ENCODE results near the gene MCF2L2.
A peak's percentile ranks its signal among the peaks of the same experiment; 100 is the strongest.

Gene MCF2L2

DNA sequence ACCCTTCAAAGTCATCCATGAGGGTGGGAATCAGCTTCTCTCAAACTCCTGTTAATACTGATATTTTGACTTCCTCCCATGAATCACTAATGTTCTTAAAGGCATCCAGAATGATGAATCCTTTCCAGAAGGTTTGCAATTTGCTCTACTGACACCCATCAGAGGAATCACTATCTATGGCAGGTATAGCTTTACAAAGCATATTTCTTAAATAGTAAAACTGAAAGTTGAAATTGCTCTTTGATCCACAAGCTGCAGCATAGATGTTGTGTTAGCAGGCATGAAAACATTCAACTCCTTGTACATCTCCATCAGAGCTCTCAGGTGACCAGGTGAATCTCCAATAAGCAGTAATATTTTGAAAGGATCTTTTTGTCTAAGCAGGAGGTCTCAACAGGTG is 109.0 kb downstream of the MCF2L2 start:
- DNase-seq, result no peak

DNA sequence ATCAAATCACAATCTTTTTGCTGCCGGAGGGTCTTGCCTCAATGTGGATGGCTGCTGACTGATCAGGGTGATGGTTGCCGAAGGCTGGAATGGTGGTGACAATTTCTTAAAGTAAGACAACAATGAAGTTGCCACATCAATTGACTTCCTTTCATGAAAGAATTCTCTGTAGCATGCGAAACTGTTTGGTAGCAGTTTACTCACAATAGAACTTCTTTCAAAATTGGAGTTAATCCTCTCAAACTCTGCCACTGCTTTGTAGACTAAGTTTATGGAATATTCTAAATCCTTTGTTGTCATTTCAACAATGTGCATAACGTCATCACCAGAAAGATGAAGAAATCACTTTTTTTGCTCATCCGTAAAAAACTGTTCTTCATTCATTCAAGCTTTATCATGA is 109.5 kb downstream of the MCF2L2 start:
- no peak for DNase-seq

DNA sequence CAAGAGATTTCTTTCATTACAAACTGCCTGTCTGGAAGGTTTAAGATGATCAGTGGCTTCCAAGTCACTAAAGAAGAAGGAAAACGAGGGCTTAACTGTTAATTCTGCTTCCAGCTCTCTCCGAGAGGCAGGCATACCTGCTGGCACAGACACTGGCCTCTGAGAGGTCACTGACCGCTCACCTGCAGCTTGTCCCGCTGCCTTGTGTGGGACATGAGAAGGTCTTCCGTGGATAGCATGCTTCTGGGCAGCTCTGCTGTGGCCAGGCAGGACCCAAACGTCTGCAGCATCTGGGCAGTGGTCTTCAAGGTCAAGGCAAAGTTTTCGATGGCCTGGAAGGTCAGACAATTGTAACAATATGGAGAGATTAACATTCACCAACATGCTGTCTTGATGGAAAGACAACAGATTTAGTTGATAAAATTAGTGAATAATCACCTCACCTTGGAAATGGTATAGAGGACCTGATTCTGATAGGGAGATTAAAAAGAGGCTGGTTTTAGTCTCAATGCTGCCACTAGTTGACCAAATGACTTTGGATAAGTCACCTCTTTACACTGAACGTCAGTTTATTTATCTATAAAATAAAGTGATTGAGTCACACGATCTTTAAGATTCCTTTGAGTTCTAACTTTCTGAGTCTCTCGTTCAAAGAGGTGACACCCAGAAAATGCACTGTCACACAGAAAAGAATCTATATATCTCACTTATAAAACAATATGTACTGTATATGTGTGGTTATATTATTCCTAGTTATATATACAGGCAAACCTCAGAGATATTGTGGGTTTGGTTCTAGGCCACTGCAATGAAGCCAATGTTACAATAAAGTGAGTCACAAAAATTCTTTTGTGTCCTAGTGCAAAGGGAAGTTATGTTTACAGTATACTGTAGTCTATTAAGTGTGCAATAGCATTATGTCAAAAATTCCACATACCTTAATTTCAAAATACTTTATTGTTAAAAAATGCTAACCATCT is 110.2 kb downstream of the MCF2L2 start:
- peak; percentile 61 for DNase-seq

DNA sequence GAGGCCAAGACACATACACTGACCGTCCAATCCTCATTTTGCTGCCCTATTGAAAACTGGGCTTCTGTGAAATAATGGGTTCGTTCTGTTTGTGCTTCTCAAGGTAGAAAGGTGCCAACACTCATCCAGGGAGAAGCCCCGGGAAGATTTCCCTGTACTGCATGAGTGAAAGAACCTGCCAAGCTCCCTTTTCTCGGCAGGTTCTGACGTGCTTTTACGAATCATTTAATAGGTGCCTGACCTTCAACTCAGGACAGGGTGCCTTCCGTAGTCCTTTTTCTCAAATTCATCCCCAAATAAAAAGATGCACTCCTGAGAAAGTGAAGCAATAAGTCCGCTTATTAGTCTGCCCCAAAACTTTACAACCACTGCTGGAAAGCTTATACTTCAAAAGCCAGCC is 111.1 kb downstream of the MCF2L2 start:
- DNase-seq, result no peak

DNA sequence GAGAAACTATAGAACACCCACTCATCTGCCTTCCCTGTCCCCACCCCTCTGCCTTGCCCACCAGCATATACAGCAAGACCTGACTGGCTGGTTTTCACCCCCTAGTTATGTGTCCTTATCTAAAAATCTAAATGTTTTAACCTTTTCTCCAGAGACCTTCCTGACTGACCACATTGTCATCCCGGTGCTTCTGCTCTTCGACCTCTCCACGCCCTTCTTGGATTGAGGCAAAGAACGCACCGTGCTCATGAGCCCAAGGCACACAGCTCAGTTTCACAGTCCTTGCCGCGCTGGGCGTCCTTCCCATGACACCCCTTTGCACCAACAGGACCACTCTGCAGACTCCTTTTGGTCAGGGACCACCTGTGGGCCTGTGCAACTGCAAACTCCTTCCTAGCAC is 112.7 kb downstream of the MCF2L2 start:
- DNase-seq, result no peak

DNA sequence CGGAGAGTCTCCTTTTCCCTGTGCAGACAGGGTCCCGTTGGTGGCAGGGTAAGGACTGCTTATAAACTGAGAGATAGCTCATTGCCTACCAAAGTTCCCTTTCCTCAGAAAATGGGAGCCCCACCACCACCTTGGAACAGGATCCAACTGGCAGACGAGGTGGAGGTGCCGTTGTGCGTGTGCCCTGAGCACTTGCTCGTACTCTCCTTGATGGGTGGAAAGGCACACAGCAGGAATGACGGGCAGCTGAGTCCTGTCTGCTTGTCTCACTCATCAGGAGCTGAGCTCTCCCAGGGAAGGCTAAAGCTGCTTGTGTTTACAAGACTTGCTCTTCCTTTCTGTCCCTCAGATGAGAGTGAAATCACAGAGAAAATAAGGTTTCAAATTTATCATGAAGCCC is 114.7 kb downstream of the MCF2L2 start:
- no peak for DNase-seq

DNA sequence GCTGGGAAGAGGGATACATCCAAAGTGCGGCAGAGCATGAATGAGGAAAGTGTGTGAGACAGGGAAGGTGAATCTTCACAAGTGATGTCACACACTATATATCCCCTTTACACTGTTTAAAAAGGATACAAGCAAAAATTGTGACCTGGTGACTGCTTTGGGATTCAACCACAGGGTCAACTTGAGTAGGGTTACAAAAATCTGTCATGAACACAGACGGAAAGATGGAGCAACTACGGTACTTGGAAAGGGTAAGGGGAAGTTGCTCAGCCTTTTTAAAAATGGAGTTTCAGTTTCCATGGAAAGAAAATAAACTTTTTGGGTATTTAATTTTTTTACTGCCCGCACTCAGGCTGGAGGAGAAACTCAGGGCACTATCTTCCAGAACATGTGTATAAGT is 115.1 kb downstream of the MCF2L2 start:
- DNase-seq, result no peak

DNA sequence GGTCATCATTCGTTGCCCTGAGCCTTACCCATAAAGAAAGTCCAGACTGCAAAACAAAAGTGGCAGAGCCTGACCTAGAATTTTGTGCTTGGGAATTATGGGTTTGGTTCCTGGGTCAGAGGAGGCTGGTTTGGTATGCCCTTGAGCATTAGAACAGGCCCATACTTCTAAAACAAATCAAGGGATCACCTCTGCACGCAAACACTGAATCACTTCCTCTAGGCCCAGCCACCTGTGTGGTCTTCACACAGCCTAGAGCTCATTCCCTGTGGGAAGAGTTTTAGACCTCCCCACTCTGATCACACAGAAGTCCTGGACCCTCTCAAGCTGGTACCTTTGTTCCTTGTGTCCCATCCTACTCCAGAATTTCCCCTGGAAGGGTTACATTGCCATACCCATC is 116.0 kb downstream of the MCF2L2 start:
- DNase-seq, result no peak

DNA sequence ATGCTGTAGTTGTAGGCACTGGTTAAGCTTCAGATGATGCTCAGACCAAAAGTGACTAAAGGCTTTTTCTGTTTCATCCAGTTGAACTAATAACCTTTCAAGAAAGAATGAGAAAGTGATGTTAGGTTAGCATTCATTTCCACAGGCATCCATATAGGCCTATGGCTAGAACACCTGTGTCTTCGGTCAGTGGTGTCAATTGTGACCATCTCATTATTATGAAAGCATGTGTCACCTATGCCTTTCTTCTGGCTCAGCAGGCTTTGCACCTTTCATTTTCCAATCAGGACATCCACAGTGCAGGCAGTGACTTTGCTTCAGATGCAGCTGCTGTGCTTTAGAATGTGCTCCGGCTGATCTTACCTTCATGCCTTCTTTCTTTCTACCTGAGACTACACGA is 117.5 kb downstream of the MCF2L2 start:
- no peak for DNase-seq

DNA sequence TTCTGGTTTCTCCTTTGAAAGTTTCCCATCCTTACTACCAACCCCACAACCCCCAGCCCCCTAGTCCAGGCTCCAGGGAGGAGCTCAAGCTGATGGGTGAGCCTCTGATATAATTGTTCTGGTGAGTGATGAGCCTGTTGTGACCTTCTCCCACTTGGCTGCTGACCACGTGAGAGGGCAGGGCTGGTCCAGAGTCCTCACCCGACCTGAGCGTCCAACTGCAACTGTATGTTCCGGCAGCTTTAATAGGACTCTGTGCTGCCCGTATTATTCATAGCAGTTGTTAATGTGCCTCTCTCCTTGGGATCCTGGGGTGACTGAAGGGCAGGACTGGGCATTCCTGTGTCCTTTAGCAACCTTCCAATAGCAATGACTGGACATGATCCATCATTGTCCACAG is 119.1 kb downstream of the MCF2L2 start:
- no peak for DNase-seq

DNA sequence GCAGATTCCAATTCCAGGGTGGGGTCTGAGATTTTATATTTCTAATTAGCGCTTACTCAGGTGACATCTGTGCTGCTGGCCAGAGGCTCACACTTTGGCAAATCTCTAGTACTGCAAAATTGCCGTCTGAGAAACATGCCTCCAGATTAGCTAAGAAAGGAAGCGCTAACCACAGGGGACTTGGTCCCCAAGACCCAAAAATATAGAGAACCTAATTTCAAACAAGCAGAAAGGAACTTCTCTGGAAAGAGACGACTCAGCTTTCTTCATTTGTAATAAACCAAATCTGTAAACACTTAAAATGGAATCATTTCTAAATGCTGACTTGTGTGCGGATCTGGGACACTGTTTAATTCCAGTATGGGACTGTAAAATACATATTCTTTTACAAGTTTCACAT is 119.7 kb downstream of the MCF2L2 start:
- no peak for DNase-seq

DNA sequence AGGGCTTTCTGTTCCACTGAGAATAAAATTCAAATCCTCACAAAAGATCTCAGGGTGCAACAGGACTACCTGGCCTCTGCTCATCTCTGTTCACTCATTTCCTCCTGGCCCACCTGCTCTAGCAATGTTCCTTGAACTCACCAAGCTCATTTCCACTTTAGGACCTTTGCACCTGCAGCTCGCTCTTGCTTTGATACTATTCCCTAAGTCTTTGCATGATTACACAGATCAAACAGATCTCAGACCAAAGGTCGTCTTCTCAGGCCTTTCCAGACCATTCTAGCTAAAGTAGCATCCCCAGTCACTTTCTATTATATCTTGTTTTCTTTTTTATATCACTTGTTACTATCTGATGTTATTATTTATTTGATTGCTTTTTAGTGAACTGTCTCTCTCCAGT is 120.7 kb downstream of the MCF2L2 start:
- DNase-seq, result no peak

DNA sequence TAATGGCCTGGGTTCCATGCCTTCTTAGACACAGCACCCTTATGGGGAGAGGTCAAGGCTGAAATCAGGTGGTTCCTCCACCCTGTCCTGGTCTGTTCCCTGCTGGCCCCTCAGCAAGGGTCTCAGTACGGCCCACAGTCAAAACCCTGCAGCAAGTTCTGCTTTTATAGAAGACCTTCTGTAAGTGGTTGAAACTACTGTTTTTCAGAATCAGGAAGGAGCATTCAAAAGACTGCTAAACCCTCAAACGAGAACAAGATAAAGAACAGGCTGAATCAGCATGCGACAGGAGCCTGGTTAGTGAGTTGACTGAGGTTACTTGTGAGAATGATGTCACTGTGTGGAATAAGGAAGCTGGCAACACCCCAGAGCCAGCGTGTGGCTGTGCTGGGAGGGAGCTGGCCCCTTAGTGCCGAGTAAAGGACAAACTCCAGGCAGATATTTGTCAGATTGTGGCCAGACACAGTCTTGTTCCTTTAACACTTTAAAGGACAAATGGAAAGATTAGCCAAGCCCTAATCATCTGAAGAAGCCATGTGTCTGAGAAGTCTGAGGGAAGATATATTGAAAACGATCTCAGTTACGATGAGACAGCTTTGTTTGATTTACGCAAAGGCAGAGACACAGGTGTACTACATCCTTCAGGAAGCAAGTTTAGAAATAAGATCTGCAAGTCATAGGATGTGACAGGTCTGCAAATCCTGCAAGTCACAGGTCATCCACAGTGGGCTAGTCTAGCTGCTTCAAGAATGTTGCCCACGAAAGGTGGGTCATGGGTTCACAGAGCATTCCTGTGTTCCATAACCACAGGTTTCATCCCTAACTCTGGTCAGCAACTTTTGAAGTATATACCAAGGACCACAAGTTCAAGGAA is 121.4 kb downstream of the MCF2L2 start:
- DNase-seq, result peak; percentile 62

DNA sequence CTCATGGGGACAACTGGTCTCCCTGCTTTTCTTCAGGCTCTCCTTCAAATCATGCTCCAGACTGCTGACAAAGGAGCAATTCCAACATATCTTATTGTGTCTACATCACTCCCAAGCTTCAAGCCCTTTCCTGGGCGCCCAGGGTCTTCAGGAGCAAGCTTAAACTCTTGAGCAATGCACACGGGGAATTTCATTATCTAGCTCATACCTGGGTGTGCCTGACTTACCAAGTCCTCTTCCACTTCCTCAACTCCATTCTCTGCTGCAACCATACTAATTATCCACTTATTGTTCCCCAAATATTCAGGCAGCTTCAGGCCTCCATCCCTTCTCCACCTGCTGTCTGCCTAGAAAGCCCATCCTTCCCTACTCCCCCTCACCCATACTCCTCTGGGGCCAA is 124.7 kb downstream of the MCF2L2 start:
- no peak for DNase-seq

DNA sequence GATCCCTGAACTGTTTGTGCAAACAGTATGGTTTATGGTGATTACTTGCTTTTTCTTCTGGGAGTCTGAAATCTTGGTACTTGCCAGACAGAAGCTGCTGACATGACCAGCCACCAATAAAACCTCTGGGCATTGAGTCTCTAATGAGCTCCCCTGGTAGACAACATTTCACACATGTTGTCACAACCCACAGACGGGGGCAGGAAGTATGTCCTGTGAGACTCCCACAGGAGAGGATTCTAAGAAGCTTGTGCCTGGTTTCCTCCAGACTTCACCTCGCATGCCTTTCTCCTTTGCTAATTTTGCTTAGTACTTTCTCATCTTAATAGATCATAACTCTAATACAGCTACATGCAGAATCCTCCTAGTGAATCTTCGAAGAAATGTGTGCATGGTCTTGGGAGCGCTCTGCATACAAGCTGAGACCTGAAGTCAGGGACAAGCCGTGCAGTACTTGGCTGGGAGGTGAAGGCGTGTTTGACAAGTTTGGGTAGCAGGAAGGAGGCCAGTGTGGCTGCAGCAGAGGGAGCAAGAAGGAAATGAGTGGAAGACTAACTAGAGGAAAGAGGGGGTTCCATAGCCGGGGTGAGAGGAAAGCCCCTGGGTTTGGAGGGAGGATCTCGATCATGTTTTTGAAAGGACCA is 126.4 kb downstream of the MCF2L2 start:
- no peak for DNase-seq

DNA sequence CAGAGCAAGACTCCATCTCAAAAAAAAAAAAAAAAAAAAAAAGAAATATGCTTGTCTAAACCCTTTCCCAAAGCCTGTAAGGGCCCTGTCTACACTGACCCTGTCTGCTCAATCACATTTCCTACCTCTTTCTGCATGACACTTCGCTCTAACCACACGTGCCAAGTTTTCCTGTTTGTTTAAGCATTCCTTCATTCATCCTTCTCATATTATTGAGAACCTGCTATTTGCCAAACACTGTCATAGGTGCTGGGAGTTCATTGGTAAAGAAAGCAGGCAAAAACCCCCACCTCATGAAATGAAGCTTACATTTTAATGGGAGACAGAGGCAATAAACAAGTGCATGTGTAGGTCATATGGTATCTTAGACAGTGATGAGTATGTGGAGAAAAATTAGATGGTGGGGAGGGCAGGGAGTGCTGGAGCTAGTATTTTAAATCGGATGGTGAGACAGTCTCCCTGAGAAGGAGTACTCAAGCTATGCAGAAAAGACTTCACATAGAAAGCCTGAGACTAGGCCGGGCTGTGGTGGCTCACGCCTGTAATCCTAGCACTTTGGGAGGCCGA is 127.3 kb downstream of the MCF2L2 start:
- peak; percentile 39 for DNase-seq

DNA sequence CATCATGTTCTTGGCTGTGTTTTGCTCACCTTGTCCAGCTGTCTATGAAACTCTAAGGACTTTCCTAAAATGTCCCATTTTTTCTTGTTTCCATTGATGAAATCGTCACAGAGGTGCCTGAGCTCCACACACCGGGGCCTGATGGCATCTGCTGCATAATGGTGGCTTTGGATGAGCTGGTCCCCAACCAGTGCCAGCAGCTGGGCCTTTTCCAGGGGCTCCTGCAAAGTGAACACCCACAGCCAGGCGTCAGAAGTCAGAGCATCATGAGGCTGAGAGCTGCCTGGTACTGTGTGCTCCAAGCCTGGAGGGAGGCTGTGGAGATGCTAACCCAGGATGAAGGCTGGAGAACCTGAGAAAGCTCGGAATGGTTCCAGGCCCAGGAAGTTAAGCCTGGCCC is 128.4 kb downstream of the MCF2L2 start:
- DNase-seq, result no peak

DNA sequence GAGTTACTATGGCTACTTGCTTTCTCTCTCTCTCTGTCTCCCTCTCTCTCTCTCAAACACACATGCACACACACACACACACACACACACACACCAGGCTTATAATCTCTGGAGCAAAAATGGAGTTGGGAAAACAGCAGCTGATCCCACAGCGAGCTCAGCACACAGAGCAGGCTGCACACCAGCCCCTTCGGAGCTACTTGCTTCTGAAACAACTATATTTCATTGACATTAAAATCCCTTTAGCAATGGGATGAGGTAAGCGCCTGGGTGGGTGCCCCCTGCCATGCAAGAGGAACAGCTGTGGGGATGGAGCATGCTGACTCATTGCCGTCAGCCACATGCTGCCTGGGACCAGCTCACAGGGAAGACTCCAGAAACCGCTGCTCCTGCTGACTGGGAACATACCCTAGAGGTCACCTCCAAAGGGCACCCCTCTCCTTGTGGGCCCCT is 129.7 kb downstream of the MCF2L2 start:
- DNase-seq, result peak; percentile 92

DNA sequence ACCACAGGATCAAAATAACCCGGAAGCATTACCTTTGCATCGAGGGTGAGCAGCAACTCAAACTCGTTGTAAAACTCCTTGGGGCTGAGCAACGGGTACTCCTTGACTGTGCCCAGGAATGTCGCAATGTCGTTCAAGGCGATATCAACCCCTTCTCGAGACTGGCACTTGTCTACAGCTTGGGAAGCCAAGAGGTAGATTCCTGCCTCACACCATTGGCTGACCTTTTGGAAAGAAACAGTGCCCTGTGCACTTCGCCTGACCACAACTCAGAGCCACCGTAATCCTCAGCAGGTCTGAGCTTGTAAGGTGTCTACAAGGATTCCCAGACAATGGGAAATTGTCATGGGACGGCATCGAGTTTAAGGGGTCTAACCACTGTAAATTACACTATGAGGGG is 131.5 kb downstream of the MCF2L2 start:
- no peak for DNase-seq

DNA sequence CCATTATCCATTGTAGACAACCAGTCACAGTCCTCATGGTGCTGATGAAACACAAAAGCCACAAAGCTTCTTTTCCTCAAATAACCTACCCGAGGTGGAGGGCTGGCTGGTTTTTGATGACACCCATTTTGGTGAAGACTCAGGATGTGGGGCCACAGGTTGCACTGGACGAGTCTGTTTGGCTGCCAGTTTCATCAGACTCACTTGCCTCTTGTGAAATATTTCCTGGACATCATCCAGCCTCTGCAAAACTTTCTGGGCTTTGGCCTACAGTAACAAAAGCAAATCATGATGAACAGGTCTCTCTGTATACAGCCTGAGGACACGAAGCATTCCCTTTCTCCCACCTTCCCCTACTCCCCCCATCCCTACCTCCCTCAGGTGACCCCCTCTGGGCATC is 133.2 kb downstream of the MCF2L2 start:
- peak; percentile 73 for DNase-seq

DNA sequence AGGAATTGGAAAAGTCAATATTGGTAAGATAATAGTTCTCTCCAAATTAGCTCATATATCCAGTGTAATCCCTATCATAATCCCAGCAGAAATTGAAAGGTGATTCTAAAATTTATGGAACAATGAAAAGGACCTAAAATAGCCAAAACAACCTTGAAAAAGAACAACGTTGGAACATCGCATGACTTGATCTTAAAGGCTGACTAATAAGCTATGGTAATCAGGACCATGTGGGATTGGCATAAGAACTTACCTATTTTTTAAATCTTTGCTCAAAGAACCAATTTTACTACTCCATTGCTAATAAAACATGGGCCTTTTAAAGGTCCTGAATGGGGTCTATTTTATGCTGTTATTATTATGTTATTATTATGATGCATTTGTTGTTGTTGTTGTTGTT is 134.5 kb downstream of the MCF2L2 start:
- no peak for DNase-seq

DNA sequence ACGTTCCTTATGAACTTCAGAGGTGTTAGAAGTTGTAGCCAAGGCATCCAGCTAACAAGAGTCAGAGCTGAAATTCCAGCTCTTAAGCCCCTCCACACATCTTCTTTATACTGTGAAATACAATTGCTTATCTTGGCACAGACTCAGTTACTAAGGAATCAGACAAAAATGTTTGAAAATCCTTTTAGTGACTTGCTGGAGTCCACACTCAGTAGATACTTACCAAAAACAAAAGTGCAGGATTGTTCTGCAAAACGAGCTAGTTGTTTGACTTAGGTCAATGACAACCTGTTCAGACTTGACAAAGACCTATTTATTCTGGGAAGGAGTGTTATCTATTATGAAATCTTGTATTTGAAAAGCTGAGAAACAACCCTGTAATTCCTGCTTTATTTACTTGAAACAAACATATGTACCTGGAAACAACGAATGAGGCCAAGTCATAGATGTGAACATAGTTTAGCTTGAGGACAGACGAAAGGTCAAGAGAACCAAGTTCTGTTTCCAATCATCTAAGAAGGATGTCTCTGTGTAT is 136.9 kb downstream of the MCF2L2 start:
- DNase-seq, result peak; percentile 78
